ENCODE results near the gene LRP5. TPM values are rescaled to one million over a fixed set of nuclear protein-coding genes. Genes with fewer than 3 reads are reported as not detected.
A peak's percentile ranks its signal among the peaks of the same experiment; 100 is the strongest.
"Not testable (repeated sequence)": the region's sequence is repeated elsewhere in the genome, so short reads cannot be mapped to it uniquely, and the experiment has no call there.

Gene LRP5
- total RNA-seq, 2 experiments from 2014 or later, result 10.5 to 15.3 TPM

DNA sequence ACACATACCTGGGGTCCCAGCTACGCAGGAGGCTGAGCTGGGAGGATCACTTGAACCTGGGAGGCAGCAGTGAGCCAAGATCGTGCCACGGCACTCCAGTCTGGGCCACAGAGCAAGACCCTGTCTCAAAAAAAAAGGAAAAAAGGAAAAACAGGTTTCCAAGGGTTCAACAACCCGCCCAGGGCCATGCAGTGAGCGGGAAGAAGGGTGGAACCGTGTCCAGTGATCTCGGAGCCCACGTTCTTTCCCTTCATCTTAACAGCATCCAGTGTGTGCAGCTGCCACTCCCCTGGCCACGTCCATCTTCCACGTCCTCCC lies 14.9 kb upstream of the LRP5 start:
- DNase-seq (no peak), ATAC-seq (no peak)
- Mint-ChIP-seq H3K27ac (no peak overlapping the region), H3K36me3 (ENCODE audit: low read depth) (no peaks in the 10 kb centered on the region), H3K27me3 (no peaks in the 10 kb centered on the region), H3K4me1 (ENCODE audit: low read depth) (no peaks in the 10 kb centered on the region), H3K4me3 (no peak overlapping the region), H3K9me3 (no peaks in the 10 kb centered on the region)
- TF ChIP-seq CTCF (IDR thresholded peaks at IDR 0.05), result no peak
- intact Hi-C loops (cut with micrococcal nuclease), result loop anchor here (1.0 kb wide), 1 partner anchor 40 kb away; no protein-coding TSS in a partner anchor
- ChIA-PET CTCF (interaction anchor here (0.6 to 6.5 kb wide), 16 partner anchors 9 to 540 kb away, joined by 3 to 224 read pairs (median 9); partner anchors contain the start of gene C11orf24), POLR2A (interaction anchor here (0.9 to 1.2 kb wide), 3 partner anchors 27 to 166 kb away, joined by 3 to 4 read pairs (median 4); no protein-coding TSS in a partner anchor)

DNA sequence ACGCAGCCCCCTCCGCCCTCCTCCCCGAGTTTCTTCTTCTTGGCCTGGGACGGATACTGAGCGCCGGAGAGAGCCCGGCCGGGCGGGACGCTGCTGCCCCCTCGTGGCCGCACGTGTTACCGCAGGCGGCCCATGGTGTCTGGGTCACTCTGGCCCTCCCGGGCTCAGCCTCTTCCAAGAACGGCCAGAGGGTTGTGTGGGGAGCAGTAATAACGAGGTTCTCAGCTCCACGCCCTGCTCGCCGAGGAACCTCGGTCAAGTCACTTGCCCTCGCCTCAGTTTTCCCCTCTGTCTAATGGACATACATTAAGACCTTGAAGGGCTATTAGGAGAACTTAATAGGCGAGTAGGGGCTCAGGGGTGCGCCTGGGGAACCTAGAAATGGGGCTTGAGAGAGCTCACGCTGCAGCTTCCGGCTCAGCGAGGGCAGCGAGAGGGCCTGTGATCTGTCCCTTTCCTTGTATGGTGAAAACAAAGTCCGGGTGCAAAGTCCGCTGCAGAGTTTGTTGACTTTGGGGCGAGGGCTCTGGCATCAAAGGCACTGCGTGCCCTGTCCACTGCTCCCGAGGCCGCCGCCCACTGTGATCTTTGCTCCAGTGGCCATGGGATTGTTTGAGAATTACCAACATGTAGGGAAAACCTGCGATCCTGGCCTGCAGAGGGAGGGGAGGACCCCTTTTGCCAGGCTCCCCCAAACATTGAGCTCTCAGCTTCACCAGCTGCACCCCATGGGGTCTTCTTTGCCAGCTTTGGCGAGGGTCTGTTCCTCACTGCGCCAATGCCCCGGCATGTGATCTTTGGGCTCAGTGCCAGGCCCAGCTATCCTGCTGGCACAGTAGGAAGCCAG lies 14.4 kb upstream of the LRP5 start:
- H3K4me3 Mint-ChIP-seq, result no peak overlapping the region
- ChIA-PET POLR2A (interaction anchor here (0.8 to 2.1 kb wide), 5 partner anchors 15 to 166 kb away, joined by 3 to 5 read pairs (median 3); partner anchors contain the start of gene C11orf24), CTCF (interaction anchor here (0.6 to 6.5 kb wide), 22 partner anchors 10 to 539 kb away, joined by 3 to 224 read pairs (median 4); partner anchors contain the start of gene C11orf24)
- intact Hi-C loops (cut with micrococcal nuclease), result loop anchor here (1.0 kb wide), 1 partner anchor 41 kb away; no protein-coding TSS in a partner anchor
- H3K9me3 Mint-ChIP-seq, result no peaks in the 10 kb centered on the region
- no peaks in the 10 kb centered on the region for H3K36me3 Mint-ChIP-seq (ENCODE audit: low read depth)
- ATAC-seq (peak; percentile 99), DNase-seq (peak; percentile 79)
- TF ChIP-seq CTCF (IDR thresholded peaks at IDR 0.05), result peak; percentile 94
- H3K27ac Mint-ChIP-seq, result no peak overlapping the region
- no peaks in the 10 kb centered on the region for H3K27me3 Mint-ChIP-seq
- H3K4me1 Mint-ChIP-seq (ENCODE audit: low read depth), result no peaks in the 10 kb centered on the region

GRCh38 chr11:68298659-68299516 lies 13.5 kb upstream of the LRP5 start:
- no peak for TF ChIP-seq CTCF (IDR thresholded peaks at IDR 0.05)
- Mint-ChIP-seq H3K4me3 (no peak overlapping the region), H3K36me3 (ENCODE audit: low read depth) (no peaks in the 10 kb centered on the region), H3K4me1 (ENCODE audit: low read depth) (no peaks in the 10 kb centered on the region), H3K27ac (no peak overlapping the region), H3K9me3 (no peaks in the 10 kb centered on the region), H3K27me3 (no peaks in the 10 kb centered on the region)
- no peak for DNase-seq
- intact Hi-C loops (cut with micrococcal nuclease), result no loop called here
- CTCF ChIA-PET, result interaction anchor here (0.7 to 6.5 kb wide), 16 partner anchors 11 to 120 kb away, joined by 3 to 224 read pairs (median 4); partner anchors contain the start of gene C11orf24
- POLR2A ChIA-PET, result interaction anchor here (0.8 to 2.1 kb wide), 3 partner anchors 15 to 41 kb away, joined by 3 to 5 read pairs (median 3); partner anchors contain the start of gene C11orf24
- ATAC-seq, result no peak

DNA sequence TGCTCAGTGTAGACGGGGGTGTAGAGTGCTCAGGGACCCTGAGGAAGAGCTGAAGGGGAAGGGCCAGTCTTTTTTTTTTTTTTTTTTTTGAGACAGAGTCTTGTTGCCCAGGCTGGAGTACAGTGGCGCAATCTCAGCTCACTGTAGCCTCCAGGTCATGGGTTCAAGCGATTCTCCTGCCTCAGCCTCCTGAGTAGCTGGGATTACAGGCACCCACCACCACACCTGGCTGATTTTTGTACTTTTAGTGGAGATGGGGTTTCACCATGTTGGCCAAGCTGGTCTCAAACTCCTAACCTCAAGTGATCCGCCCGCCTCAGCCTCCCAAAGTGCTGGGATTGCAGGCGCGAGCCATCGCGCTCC lies 12.9 kb upstream of the LRP5 start:
- ChIA-PET POLR2A (interaction anchor here (2.1 kb wide), 1 partner anchor 42 kb away, joined by 5 read pairs; no protein-coding TSS in a partner anchor), CTCF (interaction anchor here (1.4 to 6.5 kb wide), 3 partner anchors 28 to 52 kb away, joined by 4 to 224 read pairs (median 46); partner anchors contain the start of gene C11orf24)
- H3K27me3 Mint-ChIP-seq; H3K36me3 Mint-ChIP-seq (ENCODE audit: low read depth); H3K4me1 Mint-ChIP-seq (ENCODE audit: low read depth); H3K27ac Mint-ChIP-seq; DNase-seq; H3K9me3 Mint-ChIP-seq; H3K4me3 Mint-ChIP-seq; ATAC-seq; intact Hi-C loops (cut with micrococcal nuclease): not testable (repeated sequence)
